OCI-LY1 (cell line): ENCODE data around the gene ZNF579.

Experiments
- H2AFZ ChIP-seq: fragments of 200-600 bp; sonication (generic), shearing (Covaris generic); 2 replicates; pipeline ENCODE4 v1.6.0; 2014; ENCODE audit warnings: antibody characterized with exemption, mild to moderate bottlenecking, low read length
- H3F3A ChIP-seq: fragments of 200-600 bp; sonication (generic), shearing (Covaris generic); 2 replicates; pipeline ENCODE4 v1.6.0; 2014; ENCODE audit warnings: mild to moderate bottlenecking, antibody characterized with exemption, low read length, moderate library complexity; ENCODE audit not compliant: insufficient read depth
- H3K27ac ChIP-seq: fragments of 200-600 bp; sonication (generic); 2 replicates; pipeline ENCODE4 v1.5.1; 2014; ENCODE audit warnings: low read length, mixed run types, mild to moderate bottlenecking, low read depth; ENCODE audit not compliant: poor library complexity, severe bottlenecking
- H3K27me3 ChIP-seq: fragments of 200-600 bp; sonication (generic); 2 replicates; pipeline ENCODE4 v1.6.0; 2014; ENCODE audit warnings: antibody characterized with exemption, mild to moderate bottlenecking, low read length, moderate library complexity; ENCODE audit not compliant: insufficient read depth
- H3K36me3 ChIP-seq: fragments of 200-600 bp; sonication (generic); 2 replicates; pipeline ENCODE4 v1.6.1; 2014; ENCODE audit warnings: mild to moderate bottlenecking, antibody characterized with exemption, low read length, moderate library complexity, mixed read lengths; ENCODE audit not compliant: insufficient read depth
- H3K4me1 ChIP-seq: fragments of 200-600 bp; sonication (generic); 2 replicates; pipeline ENCODE4 v1.5.1; 2014; ENCODE audit warnings: mild to moderate bottlenecking, low read length, moderate library complexity; ENCODE audit not compliant: insufficient read depth, severe bottlenecking
- H3K4me2 ChIP-seq: fragments of 200-600 bp; sonication (generic), shearing (Covaris generic); 2 replicates; pipeline ENCODE4 v1.6.1; 2014; ENCODE audit warnings: low read length
- H3K4me3 ChIP-seq: fragments of 200-600 bp; sonication (generic); 2 replicates; pipeline ENCODE4 v1.5.1; 2014; ENCODE audit warnings: low read length, low read depth, mild to moderate bottlenecking, mixed read lengths; ENCODE audit not compliant: poor library complexity, severe bottlenecking
- H3K79me2 ChIP-seq: fragments of 200-600 bp; shearing (Covaris generic); 2 replicates; pipeline ENCODE4 v1.6.1; 2016; ENCODE audit warnings: mixed run types, low read length, mixed read lengths; ENCODE audit not compliant: insufficient read depth
- H3K9ac ChIP-seq: fragments of 200-600 bp; sonication (generic), shearing (Covaris generic); 2 replicates; pipeline ENCODE4 v1.6.1; 2014; ENCODE audit warnings: mild to moderate bottlenecking, low read length, mixed read lengths
- H3K9me2 ChIP-seq: fragments of 200-600 bp; sonication (generic), shearing (Covaris generic); 2 replicates; pipeline ENCODE4 v1.6.1; 2014; ENCODE audit warnings: low read depth, mild to moderate bottlenecking, low read length, mixed read lengths
- H3K9me3 ChIP-seq: fragments of 200-600 bp; shearing (Covaris generic); 2 replicates; pipeline ENCODE4 v1.6.1; 2014; ENCODE audit warnings: low read length, mixed read lengths
- H4K20me1 ChIP-seq: fragments of 200-600 bp; sonication (generic), shearing (Covaris generic); 2 replicates; pipeline ENCODE4 v1.6.0; 2016; ENCODE audit warnings: mild to moderate bottlenecking, low read length; ENCODE audit not compliant: insufficient read depth
- CTCF ChIP-seq: fragments of 200-600 bp; sonication (generic), shearing (Covaris generic); IDR thresholded peaks from 2 replicates; pipeline ENCODE4 v1.5.1; 2017; ENCODE audit warnings: mild to moderate bottlenecking, antibody characterized with exemption, low read length, moderate library complexity, mixed read lengths
- EZH2 ChIP-seq: fragments of 200-600 bp; sonication (generic), shearing (Covaris generic); IDR thresholded peaks from 2 replicates; pipeline ENCODE4 v1.8.0; 2017; ENCODE audit warnings: borderline replicate concordance, mixed run types, mild to moderate bottlenecking, antibody characterized with exemption, low read length, moderate library complexity, mixed read lengths

The ZNF579 gene

GRCh38 chr19:55605207-55605636, 24.6 kb upstream of the ZNF579 start:
- Histone ChIP-seq H3K27me3 (no peaks in the 10 kb centered on the region), H4K20me1 (no peaks in the 10 kb centered on the region), H3K36me3 (peaks cover 18% of the 10 kb centered on the region), H2AFZ (no peak overlapping the region), H3K27ac (peak overlapping the region; percentile 93), H3K4me3 (peak overlapping the region; percentile 85), H3F3A (no peaks in the 10 kb centered on the region; the same call in 1 of the 2 replicates), H3K4me2 (peak overlapping the region; percentile 92), H3K79me2 (no peaks in the 10 kb centered on the region), H3K9ac (peak overlapping the region; percentile 96; the same call in 1 of the 2 replicates), H3K9me3 (no peaks in the 10 kb centered on the region), H3K4me1 (peaks cover 24% of the 10 kb centered on the region), H3K9me2 (no peaks in the 10 kb centered on the region)
- no peak for TF ChIP-seq EZH2
- TF ChIP-seq CTCF: no peak

DNA sequence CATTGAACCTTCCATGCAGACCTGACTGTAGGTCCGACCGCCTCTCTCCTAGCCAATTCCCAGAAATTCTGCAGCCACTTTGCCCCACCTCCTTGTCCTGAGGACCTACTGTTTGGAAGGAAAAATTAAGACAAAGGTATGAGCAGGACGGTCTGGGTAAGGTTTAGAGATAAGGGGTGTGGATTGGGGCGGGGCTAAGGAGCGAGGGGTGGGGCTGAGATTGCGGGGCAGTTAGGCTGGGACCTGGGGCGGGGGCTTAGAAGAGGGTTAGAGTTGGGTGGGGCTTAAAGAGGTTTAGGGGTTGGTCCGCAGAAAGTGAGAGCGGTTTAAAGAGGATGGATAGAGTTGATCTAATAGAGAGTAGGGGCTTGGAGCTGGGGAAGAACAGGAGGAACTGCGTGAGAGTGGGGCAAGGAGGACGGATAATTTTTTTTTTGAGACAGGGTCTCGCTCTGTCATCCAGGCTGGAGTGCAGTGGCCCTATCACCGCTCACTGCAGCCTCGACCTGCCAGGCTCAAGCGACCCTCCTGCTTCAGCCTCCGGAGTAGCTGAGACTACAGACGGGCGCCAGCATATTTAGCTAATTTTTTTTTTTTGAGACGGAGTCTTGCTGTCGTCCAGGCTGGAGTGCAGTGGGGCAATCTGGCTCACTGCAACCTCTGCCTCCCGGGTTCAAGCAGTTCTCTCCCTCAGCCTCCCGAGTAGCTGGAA, 23.1 kb upstream of the ZNF579 start:
- Histone ChIP-seq H3K36me3 (0 out of 2 replicates have a peak, but pooled peaks cover 6% of the 10 kb centered on the region), H2AFZ (no peak overlapping the region), H3K4me1 (peaks cover 24% of the 10 kb centered on the region), H3K9me3 (no peaks in the 10 kb centered on the region), H3K9ac (no peak overlapping the region), H3K4me2 (no peak overlapping the region), H3K27me3 (no peaks in the 10 kb centered on the region), H3K4me3 (no peak overlapping the region), H3F3A (no peaks in the 10 kb centered on the region; the same call in 1 of the 2 replicates), H3K27ac (no peak overlapping the region), H3K9me2 (no peaks in the 10 kb centered on the region), H4K20me1 (no peaks in the 10 kb centered on the region), H3K79me2 (no peaks in the 10 kb centered on the region)
- TF ChIP-seq CTCF (no peak), EZH2 (no peak)

GRCh38 chr19:55603115-55603514, 22.5 kb upstream of the ZNF579 start:
- Histone ChIP-seq H3K36me3 (0 out of 2 replicates have a peak, but pooled peaks cover 6% of the 10 kb centered on the region), H3K9ac (no peak overlapping the region), H3K27me3 (no peaks in the 10 kb centered on the region), H3K4me1 (peaks cover 24% of the 10 kb centered on the region), H3K27ac (no peak overlapping the region), H3K9me3 (no peaks in the 10 kb centered on the region), H3K9me2 (no peaks in the 10 kb centered on the region), H4K20me1 (no peaks in the 10 kb centered on the region), H3F3A (no peaks in the 10 kb centered on the region; the same call in 1 of the 2 replicates), H3K79me2 (no peaks in the 10 kb centered on the region), H3K4me2 (no peak overlapping the region), H2AFZ (no peak overlapping the region), H3K4me3 (no peak overlapping the region)
- TF ChIP-seq CTCF (no peak), EZH2 (no peak)
